Upper lobe of left lung (tissue), 4 donors: Measurements from ENCODE around the gene PPFIA2.

Experiments used
- POLR2A ChIP-seq, 4 donors: fragments of 450-650 bp; IDR thresholded peaks; one replicate each; pipeline ENCODE4 v1.5.1; 2016 to 2017; ENCODE audit warnings: antibody characterized with exemption in 4 of 4, mild to moderate bottlenecking in 2 of 4
- POLR2AphosphoS5 ChIP-seq, 2 donors: sonication (generic); formaldehyde crosslinking; IDR thresholded peaks; one replicate each; pipeline ENCODE4 v1.5.1; 2017; ENCODE audit warnings: antibody characterized with exemption in 2 of 2

- TF ChIP-seq POLR2AphosphoS5 (IDR thresholded peaks at IDR 0.05) (no peak), POLR2A (IDR thresholded peaks at IDR 0.05) (no peak)
Observed at GRCh38 chr12:81263072-81263471, 496.1 kb downstream of the PPFIA2 start.
